ENCODE measurements around the gene GPR161. TPM values are rescaled to one million over a fixed set of nuclear protein-coding genes. Genes with fewer than 3 reads are reported as not detected.

The GPR161 gene
- total RNA-seq, 6 donors from 2014 or later = 1.0 to 13.6 (median 8.5) TPM

DNA sequence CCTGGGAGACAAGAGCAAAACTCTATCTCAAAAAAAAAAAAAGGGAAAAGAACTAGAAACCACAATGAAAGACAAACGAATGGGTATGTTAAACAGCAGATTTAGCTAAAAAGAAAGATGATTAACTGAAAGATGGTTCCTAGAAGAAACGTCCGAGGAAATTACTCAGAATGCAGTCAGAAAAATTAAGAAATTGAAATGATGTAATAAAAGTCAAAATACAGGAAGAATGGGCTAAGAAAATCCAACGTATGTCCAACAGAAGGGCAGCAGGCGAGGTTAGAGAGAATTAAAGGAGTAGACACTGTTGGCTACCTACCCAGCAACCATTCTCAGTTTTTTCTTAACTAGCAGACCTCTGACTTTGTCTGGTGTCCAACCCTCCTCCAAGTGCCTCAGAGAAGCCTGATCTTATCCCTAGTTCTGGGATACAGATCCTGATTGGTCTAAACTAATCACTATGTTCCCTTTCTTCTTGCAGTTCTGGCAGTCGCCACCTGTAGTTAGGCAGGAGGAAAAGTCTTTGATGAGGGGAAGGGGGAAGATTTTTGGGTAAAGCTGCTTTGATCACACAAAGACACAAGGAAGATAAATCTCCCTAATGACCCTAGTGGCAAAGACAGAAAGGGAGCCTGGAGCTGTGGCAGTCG lies 25.7 kb downstream of the GPR161 start:
- TF ChIP-seq EP300 (IDR thresholded peaks at IDR 0.05) (no peak), POLR2AphosphoS5 (IDR thresholded peaks at IDR 0.05) (no peak), POLR2A (IDR thresholded peaks at IDR 0.05) (no peak), CTCF (IDR thresholded peaks at IDR 0.05) (no peak)
- H3K36me3 ChIP-seq = peaks cover 0 to 4% (median 0%) of the 10 kb centered on the region in 4 donors
- H3K27me3 ChIP-seq = no peaks in the 10 kb centered on the region
- H3K4me1 ChIP-seq = peaks cover 0 to 2% (median 0%) of the 10 kb centered on the region in 4 donors
- H3K27ac ChIP-seq = no peak overlapping the region
- no peaks in the 10 kb centered on the region for H3K9me3 ChIP-seq
- no peak overlapping the region for H3K4me3 ChIP-seq
- 71% methylated on average over 7 of the region's 7 CpGs for WGBS, 2 donors
- no peak for ATAC-seq (ENCODE audit: low FRiP score in 2 of 2)
- DNase-seq = no peak

GRCh38 chr1:168106274-168106673 lies 30.5 kb downstream of the GPR161 start:
- H3K27me3 ChIP-seq = no peaks in the 10 kb centered on the region
- peaks cover 0 to 9% (median 0%) of the 10 kb centered on the region in 4 donors for H3K36me3 ChIP-seq
- 84% methylated on average over 7 to 8 of the region's 8 CpGs for WGBS, 2 donors
- DNase-seq = no peak
- no peaks in the 10 kb centered on the region for H3K9me3 ChIP-seq
- H3K4me1 ChIP-seq = no peaks in the 10 kb centered on the region
- no peak for TF ChIP-seq EP300 (IDR thresholded peaks at IDR 0.05)
- TF ChIP-seq POLR2AphosphoS5 (IDR thresholded peaks at IDR 0.05) = no peak
- no peak for TF ChIP-seq POLR2A (IDR thresholded peaks at IDR 0.05)
- no peak for TF ChIP-seq CTCF (IDR thresholded peaks at IDR 0.05)
- ATAC-seq (ENCODE audit: low FRiP score in 2 of 2) = no peak
- no peak overlapping the region for H3K4me3 ChIP-seq
- no peak overlapping the region for H3K27ac ChIP-seq

DNA sequence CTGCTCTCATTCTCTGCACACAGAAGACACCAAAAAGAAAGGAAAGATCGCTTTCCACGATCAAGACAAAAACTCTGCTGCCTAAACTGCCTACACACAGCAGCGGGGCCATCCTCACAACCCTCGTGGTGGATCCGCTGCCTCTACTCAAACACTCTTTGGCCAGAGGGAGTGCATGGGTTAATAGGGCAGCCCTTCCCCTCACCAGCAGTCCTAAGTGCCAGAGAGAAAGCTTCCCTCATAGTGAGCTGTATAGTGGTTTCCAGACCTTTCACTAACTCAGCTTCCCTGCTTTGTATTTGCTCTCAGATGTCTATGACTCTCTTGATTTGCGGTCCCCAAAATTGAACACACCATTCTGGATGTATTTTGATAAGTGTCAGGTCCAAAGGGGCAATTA lies 30.9 kb downstream of the GPR161 start:
- Histone ChIP-seq H3K9me3 (no peaks in the 10 kb centered on the region), H3K36me3 (peaks cover 0 to 9% (median 0%) of the 10 kb centered on the region in 4 donors), H3K4me3 (no peak overlapping the region), H3K27ac (no peak overlapping the region), H3K27me3 (no peaks in the 10 kb centered on the region), H3K4me1 (no peaks in the 10 kb centered on the region)
- TF ChIP-seq EP300 (IDR thresholded peaks at IDR 0.05) (no peak), POLR2A (IDR thresholded peaks at IDR 0.05) (no peak), CTCF (IDR thresholded peaks at IDR 0.05) (no peak), POLR2AphosphoS5 (IDR thresholded peaks at IDR 0.05) (no peak)
- DNase-seq (no peak), ATAC-seq (ENCODE audit: low FRiP score in 2 of 2) (no peak)
- 95 to 97% methylated on average over 6 of the region's 6 CpGs for WGBS, 2 donors

GRCh38 chr1:168104535-168104934 lies 32.2 kb downstream of the GPR161 start:
- 84 to 91% methylated on average over 11 of the region's 11 CpGs for WGBS, 2 donors
- Histone ChIP-seq H3K27me3 (no peaks in the 10 kb centered on the region), H3K36me3 (peaks cover 0 to 9% (median 0%) of the 10 kb centered on the region in 4 donors), H3K4me3 (no peak overlapping the region), H3K27ac (no peak overlapping the region), H3K4me1 (no peaks in the 10 kb centered on the region), H3K9me3 (no peaks in the 10 kb centered on the region)
- DNase-seq (no peak), ATAC-seq (ENCODE audit: low FRiP score in 2 of 2) (no peak)
- TF ChIP-seq CTCF (IDR thresholded peaks at IDR 0.05) = no peak
- no peak for TF ChIP-seq POLR2A (IDR thresholded peaks at IDR 0.05)
- TF ChIP-seq POLR2AphosphoS5 (IDR thresholded peaks at IDR 0.05) = no peak
- TF ChIP-seq EP300 (IDR thresholded peaks at IDR 0.05) = no peak

DNA sequence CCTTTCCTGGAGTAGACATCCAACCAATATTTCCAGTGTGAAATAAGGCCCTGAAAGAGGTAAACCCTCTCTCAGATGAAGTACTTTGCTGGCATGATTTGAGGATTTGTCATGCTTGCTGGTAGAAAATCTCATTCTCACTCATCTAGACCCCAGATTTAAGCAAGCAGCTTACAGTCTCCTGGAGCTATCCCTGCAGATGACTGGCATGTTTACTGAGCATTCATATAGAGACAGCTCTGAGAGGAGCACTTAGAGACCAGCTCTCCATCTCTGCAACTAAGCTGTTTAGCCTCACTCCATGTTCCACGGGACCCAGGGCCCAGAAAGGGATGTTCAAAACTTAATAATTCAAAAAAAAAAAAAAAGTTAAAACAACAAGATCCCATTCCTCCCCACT lies 34.2 kb downstream of the GPR161 start:
- TF ChIP-seq POLR2A (IDR thresholded peaks at IDR 0.05) (no peak), CTCF (IDR thresholded peaks at IDR 0.05) (no peak), POLR2AphosphoS5 (IDR thresholded peaks at IDR 0.05) (no peak), EP300 (IDR thresholded peaks at IDR 0.05) (no peak)
- WGBS, 2 donors = 79 to 92% methylated on average over 1 of the region's 1 CpG
- no peaks in the 10 kb centered on the region for H3K9me3 ChIP-seq
- no peak overlapping the region for H3K4me3 ChIP-seq
- ATAC-seq (ENCODE audit: low FRiP score in 2 of 2) = no peak
- peaks cover 0 to 3% (median 0%) of the 10 kb centered on the region in 4 donors for H3K4me1 ChIP-seq
- no peaks in the 10 kb centered on the region for H3K27me3 ChIP-seq
- no peak overlapping the region for H3K27ac ChIP-seq
- H3K36me3 ChIP-seq = peaks cover 0 to 9% (median 0%) of the 10 kb centered on the region in 4 donors
- DNase-seq = no peak
